Liver (tissue), 9 donors: ENCODE results near the gene SPAM1. TPM values are rescaled to one million over a fixed set of nuclear protein-coding genes. Genes with fewer than 3 reads are reported as not detected.

ENCODE experiments used
- DNase-seq: peaks from one replicate; pipeline ENCODE4 v3.0.0-alpha.2; 2017; ENCODE audit warnings: low spot score
- H3K27ac ChIP-seq, 2 donors: one replicate each; pipeline ENCODE4 v1.7.0; 2013; ENCODE audit warnings: inconsistent platforms in 2 of 2, low read length in 2 of 2, control low read depth in 1 of 2, low read depth in 1 of 2, mild to moderate bottlenecking in 1 of 2
- H3K27me3 ChIP-seq, 4 donors: one replicate each; pipeline versions ENCODE4 v1.6.1 to v1.7.0; 2013; ENCODE audit warnings: low read length in 3 of 4, inconsistent platforms in 1 of 4, mild to moderate bottlenecking in 1 of 4, moderate library complexity in 1 of 4; ENCODE audit not compliant: control insufficient read depth in 4 of 4, insufficient read depth in 4 of 4
- H3K36me3 ChIP-seq, 4 donors: one replicate each; pipeline versions ENCODE4 v1.6.1 to v1.7.0; 2013; ENCODE audit warnings: low read length in 3 of 4, mild to moderate bottlenecking in 3 of 4, low read depth in 1 of 4, moderate library complexity in 1 of 4; ENCODE audit not compliant: control insufficient read depth in 4 of 4, insufficient read depth in 3 of 4
- H3K4me1 ChIP-seq, 4 donors: one replicate each; pipeline versions ENCODE4 v1.6.1 to v1.7.0; 2013; ENCODE audit warnings: low read length in 3 of 4, mild to moderate bottlenecking in 3 of 4, moderate library complexity in 1 of 4; ENCODE audit not compliant: control insufficient read depth in 4 of 4, insufficient read depth in 4 of 4
- H3K4me3 ChIP-seq, 3 donors: one replicate each; pipeline versions ENCODE4 v1.6.1 to v1.7.0; 2013; ENCODE audit warnings: low read length in 3 of 3, control low read depth in 1 of 3, low read depth in 1 of 3, mild to moderate bottlenecking in 1 of 3
- H3K9ac ChIP-seq, 2 donors: one replicate each; pipeline ENCODE4 v1.7.0; 2013; ENCODE audit warnings: low read length in 2 of 2, mild to moderate bottlenecking in 2 of 2, moderate library complexity in 2 of 2, control low read depth in 1 of 2, low read depth in 1 of 2
- H3K9me3 ChIP-seq, 4 donors: one replicate each; pipeline versions ENCODE4 v1.6.1 to v1.7.0; 2013; ENCODE audit warnings: low read length in 3 of 4; ENCODE audit not compliant: control insufficient read depth in 4 of 4
- ATF3 ChIP-seq: IDR thresholded peaks from 2 replicates; pipeline ENCODE4 v1.6.1; 2016; ENCODE audit warnings: antibody characterized with exemption
- CTCF ChIP-seq: fragments of 150-350 bp; IDR thresholded peaks from 2 replicates; pipeline ENCODE4 v1.5.1; 2017; ENCODE audit warnings: improper control_type of control experiment, low read depth, low read length; ENCODE audit not compliant: missing input control
- EGR1 ChIP-seq, 2 donors: IDR thresholded peaks; 2 replicates each; pipeline ENCODE4 v1.6.1; 2016 to 2018; ENCODE audit warnings: antibody characterized with exemption in 2 of 2, low read depth in 2 of 2
- FOXA1 ChIP-seq: IDR thresholded peaks from 2 replicates; pipeline ENCODE4 v1.6.1; 2016; ENCODE audit warnings: antibody characterized with exemption
- FOXA2 ChIP-seq: IDR thresholded peaks from 2 replicates; pipeline ENCODE4 v1.6.1; 2016; ENCODE audit warnings: antibody characterized with exemption
- GABPA ChIP-seq, 2 donors: IDR thresholded peaks in 1 of 2; conservative IDR thresholded peaks in 1 of 2; 2 replicates each; pipeline ENCODE4 v1.6.1; 2016; ENCODE audit warnings: antibody characterized with exemption in 2 of 2, mild to moderate bottlenecking in 1 of 2, moderate library complexity in 1 of 2
- HNF4A ChIP-seq, 2 donors: conservative IDR thresholded peaks; 2 replicates each; pipeline ENCODE4 v1.6.1; 2016; ENCODE audit warnings: antibody characterized with exemption in 2 of 2, mild to moderate bottlenecking in 2 of 2
- HNF4G ChIP-seq: IDR thresholded peaks from 2 replicates; pipeline ENCODE4 v1.6.1; 2016; ENCODE audit warnings: antibody characterized with exemption
- JUND ChIP-seq, 2 donors: IDR thresholded peaks; 2 replicates each; pipeline ENCODE4 v1.6.1; 2016; ENCODE audit warnings: antibody characterized with exemption in 2 of 2
- MAX ChIP-seq: IDR thresholded peaks from 2 replicates; pipeline ENCODE4 v1.6.1; 2016; ENCODE audit warnings: antibody characterized with exemption
- NR2F2 ChIP-seq: IDR thresholded peaks from 2 replicates; pipeline ENCODE4 v1.6.1; 2016; ENCODE audit warnings: antibody characterized with exemption
- RAD21 ChIP-seq, 2 donors: IDR thresholded peaks; 2 replicates each; pipeline ENCODE4 v1.6.1; 2016; ENCODE audit warnings: antibody characterized with exemption in 2 of 2, mild to moderate bottlenecking in 2 of 2
- REST ChIP-seq: IDR thresholded peaks from 2 replicates; pipeline ENCODE4 v1.6.1; 2016; ENCODE audit warnings: antibody characterized with exemption, mild to moderate bottlenecking
- RXRA ChIP-seq, 2 donors: IDR thresholded peaks; 2 replicates each; pipeline ENCODE4 v1.6.1; 2017 to 2018; ENCODE audit warnings: antibody characterized with exemption in 2 of 2, mild to moderate bottlenecking in 1 of 2
- SP1 ChIP-seq: IDR thresholded peaks from 2 replicates; pipeline ENCODE4 v1.6.1; 2018; ENCODE audit warnings: antibody characterized with exemption, mild to moderate bottlenecking
- TAF1 ChIP-seq: conservative IDR thresholded peaks from 2 replicates; pipeline ENCODE4 v1.6.1; 2016; ENCODE audit warnings: antibody characterized with exemption, mild to moderate bottlenecking
- YY1 ChIP-seq: IDR thresholded peaks from 2 replicates; pipeline ENCODE4 v1.6.1; 2016; ENCODE audit warnings: antibody characterized with exemption, mild to moderate bottlenecking
- ZBTB33 ChIP-seq: IDR thresholded peaks from 2 replicates; pipeline ENCODE4 v1.6.1; 2016; ENCODE audit warnings: antibody characterized with exemption
- WGBS: extraction: QIAGEN DNeasy Blood & Tissue Kit; methylation state at CpG from one replicate; pipeline ENCODE4 v1.1.7; 2013; 5-methylcytosine and 5-hydroxymethylcytosine counted together
- polyA plus RNA-seq, 2 donors: library from polyadenylated mRNA; stranded (reverse) in 1 of 2; unstranded in 1 of 2; fragments of 200-250 nt in 1 of 2; fragments of >200 nt in 1 of 2; fragmentation: Nextera tagmentation in 1 of 2; extraction: Ambion mirVana in 1 of 2; gene quantifications; one replicate each; pipeline versions ENCODE4 v1.2.1 to v1.2.3, GENCODE V29; 2013 to 2015
- total RNA-seq, 2 donors: library from RNA; depleted of rRNA; stranded (reverse); fragments of >200 nt; gene quantifications; one replicate each; pipeline ENCODE4 v1.2.3, GENCODE V29; 2014
- donor health status: healthy.
- donor health status: healthy.
- donor health status: healthy.
- donor health status: healthy.
- donor health status: healthy.

The SPAM1 gene
- total and polyA plus RNA-seq, 4 donors, result not detected

- Histone ChIP-seq H3K4me3 (no peak overlapping the region), H3K4me1 (no peaks in the 10 kb centered on the region), H3K27me3 (no peaks in the 10 kb centered on the region), H3K27ac (no peak overlapping the region), H3K36me3 (no peaks in the 10 kb centered on the region), H3K9me3 (no peaks in the 10 kb centered on the region), H3K9ac (no peak overlapping the region)
- DNase-seq, result no peak
- 73% methylated on average over 4 of the region's 4 CpGs for WGBS
- TF ChIP-seq HNF4A (conservative IDR thresholded peaks at IDR 0.05), result no peak
- TF ChIP-seq RXRA (IDR thresholded peaks at IDR 0.05), result no peak
- no peak for TF ChIP-seq REST
- TF ChIP-seq GABPA (IDR thresholded peaks at IDR 0.05 in 1 of 2, conservative IDR thresholded peaks at IDR 0.05 in 1 of 2), result no peak
- TF ChIP-seq JUND (IDR thresholded peaks at IDR 0.05), result no peak
- no peak for TF ChIP-seq FOXA2
- no peak for TF ChIP-seq SP1
- no peak for TF ChIP-seq FOXA1
- TF ChIP-seq CTCF, result no peak
- TF ChIP-seq RAD21 (IDR thresholded peaks at IDR 0.05), result no peak
- no peak for TF ChIP-seq NR2F2
- no peak for TF ChIP-seq MAX
- no peak for TF ChIP-seq YY1
- no peak for TF ChIP-seq ATF3
- no peak for TF ChIP-seq EGR1 (IDR thresholded peaks at IDR 0.05; ENCODE audit: low read depth in 2 of 2)
- TF ChIP-seq ZBTB33, result no peak
- TF ChIP-seq HNF4G, result no peak
- TF ChIP-seq TAF1, result no peak
Measured at GRCh38 chr7:123958186-123958703, 33.2 kb downstream of the SPAM1 start.
